ENCODE results near the gene MFSD11.

Gene MFSD11

DNA sequence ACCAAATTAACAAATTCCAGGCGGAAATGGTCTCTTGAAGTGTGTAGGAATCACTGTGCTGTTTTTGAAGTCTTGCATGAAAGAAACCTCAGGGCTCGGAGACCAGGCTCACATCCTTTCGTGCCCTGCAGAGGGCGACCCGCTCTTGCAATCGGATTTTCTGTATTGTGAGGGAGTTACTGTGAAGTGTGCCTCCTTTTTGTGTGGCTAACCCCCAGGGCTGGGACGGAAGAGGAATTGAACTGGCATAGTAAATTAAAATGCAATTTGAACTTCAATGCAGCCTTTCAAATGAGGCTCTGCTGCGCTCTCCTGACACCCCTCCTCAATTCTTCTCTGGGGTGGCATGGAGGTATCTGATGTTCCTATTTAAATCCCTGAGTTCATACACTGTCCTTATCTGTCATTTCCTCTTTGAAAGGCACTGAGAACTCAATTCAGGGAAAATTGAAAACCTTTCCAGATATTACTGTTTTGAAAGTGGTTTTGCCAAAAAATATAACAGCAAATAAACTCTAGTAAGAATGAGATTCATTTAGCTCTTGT is 78.7 kb downstream of the MFSD11 start:
- DNase-seq (ENCODE audit: low spot score): peak; percentile 39

GRCh38 chr17:76820039-76820438 is 82.1 kb downstream of the MFSD11 start:
- Histone ChIP-seq H3K79me1 (ENCODE audit: low read depth, low read length) (peaks cover 2% of the 10 kb centered on the region), H3K23ac (ENCODE audit: low read depth, low read length, poor library complexity) (no peak overlapping the region), H2BK120ac (ENCODE audit: low read depth, low read length) (no peak overlapping the region), H2BK12ac (ENCODE audit: low read length) (no peak overlapping the region), H2AFZ (ENCODE audit: low read length) (no peak overlapping the region), H3K4me2 (ENCODE audit: insufficient read depth, low read length, poor library complexity, severe bottlenecking) (no peak overlapping the region), H2BK15ac (ENCODE audit: low read length) (no peak overlapping the region), H3K4me1 (ENCODE audit: control insufficient read depth in 2 of 2, insufficient read depth in 1 of 2, low read depth in 1 of 2, low read length in 2 of 2) (peaks cover 0 to 2% of the 10 kb centered on the region in 2 donors), H2BK5ac (ENCODE audit: low read length) (peak overlapping the region; percentile 85), H4K91ac (ENCODE audit: low read depth, low read length, poor library complexity) (no peak overlapping the region), H3K4me3 (ENCODE audit: low read length in 2 of 2) (no peak overlapping the region), H4K8ac (ENCODE audit: low read depth, low read length) (no peak overlapping the region), H3K36me3 (replicated peaks in 1 of 2; ENCODE audit: control insufficient read depth in 2 of 2, insufficient read depth in 2 of 2, low read length in 2 of 2) (no peaks in the 10 kb centered on the region), H3K27me3 (ENCODE audit: control insufficient read depth in 3 of 3, insufficient read depth in 3 of 3, low read depth in 1 of 3, low read length in 3 of 3) (peaks cover 0 to 6% (median 0%) of the 10 kb centered on the region in 3 experiments), H3K27ac (replicated peaks; ENCODE audit: low read length) (no peak overlapping the region), H2AK5ac (ENCODE audit: low read depth, low read length) (no peak overlapping the region), H3K9ac (ENCODE audit: low read depth, low read length, poor library complexity) (no peak overlapping the region), H3K14ac (ENCODE audit: low read length) (no peak overlapping the region), H3K4ac (ENCODE audit: low read length) (no peak overlapping the region), H3K9me3 (replicated peaks in 1 of 2; ENCODE audit: control insufficient read depth in 2 of 2, insufficient read depth in 1 of 2, low read depth in 1 of 2, low read length in 2 of 2) (no peaks in the 10 kb centered on the region), H3K18ac (ENCODE audit: low read length) (no peak overlapping the region)
- DNase-seq (ENCODE audit: low spot score): no peak
- WGBS, 2 donors (ENCODE audit: extremely low coverage in 2 of 2, insufficient read length in 2 of 2, insufficient replicate concordance in 1 of 2): no CpG with 5 or more reads among the region's 1 CpG

More for the DNA sequence above, 78.7 kb downstream of the MFSD11 start:
- no peak overlapping the region for H4K8ac ChIP-seq (ENCODE audit: low read depth, low read length)
- H3K27me3 ChIP-seq (ENCODE audit: control insufficient read depth in 3 of 3, insufficient read depth in 3 of 3, low read depth in 1 of 3, low read length in 3 of 3): peaks cover 0 to 6% (median 0%) of the 10 kb centered on the region in 3 experiments
- H3K79me1 ChIP-seq (ENCODE audit: low read depth, low read length): peaks cover 2% of the 10 kb centered on the region
- H2BK120ac ChIP-seq (ENCODE audit: low read depth, low read length): no peak overlapping the region
- H3K36me3 ChIP-seq (replicated peaks in 1 of 2; ENCODE audit: control insufficient read depth in 2 of 2, insufficient read depth in 2 of 2, low read length in 2 of 2): no peaks in the 10 kb centered on the region
- no peak overlapping the region for H3K14ac ChIP-seq (ENCODE audit: low read length)
- H2AK5ac ChIP-seq (ENCODE audit: low read depth, low read length): no peak overlapping the region
- H3K4ac ChIP-seq (ENCODE audit: low read length): no peak overlapping the region
- no peak overlapping the region for H3K18ac ChIP-seq (ENCODE audit: low read length)
- H3K27ac ChIP-seq (replicated peaks; ENCODE audit: low read length): no peak overlapping the region
- peak overlapping the region; percentile 75 for H2AFZ ChIP-seq (ENCODE audit: low read length)
- H3K4me1 ChIP-seq (ENCODE audit: control insufficient read depth in 2 of 2, insufficient read depth in 1 of 2, low read depth in 1 of 2, low read length in 2 of 2): peaks cover 0 to 2% of the 10 kb centered on the region in 2 donors
- H2BK15ac ChIP-seq (ENCODE audit: low read length): no peak overlapping the region
- H3K9ac ChIP-seq (ENCODE audit: low read depth, low read length, poor library complexity): no peak overlapping the region
- no peak overlapping the region for H3K4me2 ChIP-seq (ENCODE audit: insufficient read depth, low read length, poor library complexity, severe bottlenecking)
- no peak overlapping the region for H3K4me3 ChIP-seq (ENCODE audit: low read length in 2 of 2)
- H3K9me3 ChIP-seq (replicated peaks in 1 of 2; ENCODE audit: control insufficient read depth in 2 of 2, insufficient read depth in 1 of 2, low read depth in 1 of 2, low read length in 2 of 2): no peaks in the 10 kb centered on the region
- no peak overlapping the region for H4K91ac ChIP-seq (ENCODE audit: low read depth, low read length, poor library complexity)
- H2BK5ac ChIP-seq (ENCODE audit: low read length): no peak overlapping the region
- H3K23ac ChIP-seq (ENCODE audit: low read depth, low read length, poor library complexity): no peak overlapping the region
- no CpG with 5 or more reads among the region's 8 CpGs for WGBS, 2 donors (ENCODE audit: extremely low coverage in 2 of 2, insufficient read length in 2 of 2, insufficient replicate concordance in 1 of 2)
- no peak overlapping the region for H2BK12ac ChIP-seq (ENCODE audit: low read length)

DNA sequence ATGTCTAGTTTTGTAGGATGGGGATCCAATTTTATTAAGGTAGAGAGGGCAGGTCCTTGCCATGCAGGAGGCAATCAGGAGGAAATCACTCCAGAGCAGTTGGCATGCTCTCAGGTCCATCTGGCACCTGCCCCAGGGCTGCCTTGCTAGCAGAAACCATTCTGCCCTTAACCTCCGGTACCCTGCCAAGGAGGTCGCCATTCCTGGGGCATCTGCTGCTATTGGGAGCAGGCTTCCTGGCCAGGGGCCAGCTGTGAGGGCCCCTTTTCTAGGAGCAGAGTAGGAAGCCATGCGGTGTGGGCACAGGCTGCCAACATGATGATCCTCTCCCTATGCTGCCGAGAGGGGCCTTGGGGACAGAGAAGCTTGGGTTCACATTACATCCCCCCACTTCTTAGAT is 82.6 kb downstream of the MFSD11 start:
- no peak overlapping the region for H3K4me2 ChIP-seq (ENCODE audit: insufficient read depth, low read length, poor library complexity, severe bottlenecking)
- no peak overlapping the region for H3K14ac ChIP-seq (ENCODE audit: low read length)
- H3K27me3 ChIP-seq (ENCODE audit: control insufficient read depth in 3 of 3, insufficient read depth in 3 of 3, low read depth in 1 of 3, low read length in 3 of 3): peaks cover 0 to 6% (median 0%) of the 10 kb centered on the region in 3 experiments
- no peak overlapping the region for H3K23ac ChIP-seq (ENCODE audit: low read depth, low read length, poor library complexity)
- H3K4me3 ChIP-seq (ENCODE audit: low read length in 2 of 2): no peak overlapping the region
- H4K8ac ChIP-seq (ENCODE audit: low read depth, low read length): no peak overlapping the region
- H2AK5ac ChIP-seq (ENCODE audit: low read depth, low read length): no peak overlapping the region
- H2BK5ac ChIP-seq (ENCODE audit: low read length): peak overlapping the region; percentile 85
- H2AFZ ChIP-seq (ENCODE audit: low read length): no peak overlapping the region
- H3K27ac ChIP-seq (replicated peaks; ENCODE audit: low read length): no peak overlapping the region
- no peak overlapping the region for H2BK12ac ChIP-seq (ENCODE audit: low read length)
- no peak overlapping the region for H2BK120ac ChIP-seq (ENCODE audit: low read depth, low read length)
- no peak overlapping the region for H4K91ac ChIP-seq (ENCODE audit: low read depth, low read length, poor library complexity)
- no peaks in the 10 kb centered on the region for H3K36me3 ChIP-seq (replicated peaks in 1 of 2; ENCODE audit: control insufficient read depth in 2 of 2, insufficient read depth in 2 of 2, low read length in 2 of 2)
- H3K4me1 ChIP-seq (ENCODE audit: control insufficient read depth in 2 of 2, insufficient read depth in 1 of 2, low read depth in 1 of 2, low read length in 2 of 2): peaks cover 0 to 2% of the 10 kb centered on the region in 2 donors
- no peaks in the 10 kb centered on the region for H3K9me3 ChIP-seq (replicated peaks in 1 of 2; ENCODE audit: control insufficient read depth in 2 of 2, insufficient read depth in 1 of 2, low read depth in 1 of 2, low read length in 2 of 2)
- peak overlapping the region; percentile 39 for H3K9ac ChIP-seq (ENCODE audit: low read depth, low read length, poor library complexity)
- H3K79me1 ChIP-seq (ENCODE audit: low read depth, low read length): peaks cover 2% of the 10 kb centered on the region
- peak overlapping the region; percentile 73 for H3K18ac ChIP-seq (ENCODE audit: low read length)
- DNase-seq (ENCODE audit: low spot score): no peak
- no peak overlapping the region for H3K4ac ChIP-seq (ENCODE audit: low read length)
- WGBS, 2 donors (ENCODE audit: extremely low coverage in 2 of 2, insufficient read length in 2 of 2, insufficient replicate concordance in 1 of 2): no CpG with 5 or more reads among the region's 4 CpGs
- no peak overlapping the region for H2BK15ac ChIP-seq (ENCODE audit: low read length)

DNA sequence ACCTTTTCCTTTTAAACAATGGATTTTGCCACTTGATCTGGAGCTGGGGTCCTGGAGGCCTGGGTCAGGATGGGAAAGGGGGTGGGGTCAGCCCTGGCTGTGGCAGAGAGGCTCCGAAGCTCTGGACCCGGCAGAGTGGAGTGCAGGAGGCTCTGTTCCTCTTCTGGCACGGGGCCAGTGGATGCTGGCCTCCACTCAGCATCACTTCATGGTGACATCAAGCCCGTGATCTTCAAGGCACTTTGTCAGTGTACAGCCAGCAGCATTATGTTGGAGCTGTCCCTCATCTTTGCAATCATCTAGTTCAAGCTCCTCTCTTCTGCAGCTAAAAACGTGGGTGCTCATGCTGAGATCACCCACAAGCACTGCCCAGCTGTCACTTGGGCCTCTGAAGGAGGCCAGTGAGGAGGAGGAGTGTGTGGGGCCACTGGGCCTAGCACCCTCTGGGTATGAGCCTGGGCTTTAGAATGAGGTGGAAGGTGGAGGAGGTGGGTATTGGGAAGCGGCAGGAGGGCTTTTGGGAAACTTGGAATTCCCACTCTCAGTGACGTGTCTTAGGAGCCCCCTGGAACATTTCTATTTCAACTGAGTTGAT is 84.4 kb downstream of the MFSD11 start:
- WGBS, 2 donors (ENCODE audit: extremely low coverage in 2 of 2, insufficient read length in 2 of 2, insufficient replicate concordance in 1 of 2): no CpG with 5 or more reads among the region's 7 CpGs
- no peak overlapping the region for H2BK5ac ChIP-seq (ENCODE audit: low read length)
- H3K14ac ChIP-seq (ENCODE audit: low read length): no peak overlapping the region
- H3K4me1 ChIP-seq (ENCODE audit: control insufficient read depth in 2 of 2, insufficient read depth in 1 of 2, low read depth in 1 of 2, low read length in 2 of 2): peaks cover 0 to 2% of the 10 kb centered on the region in 2 donors
- H3K4ac ChIP-seq (ENCODE audit: low read length): no peak overlapping the region
- H4K8ac ChIP-seq (ENCODE audit: low read depth, low read length): no peak overlapping the region
- H3K9me3 ChIP-seq (replicated peaks in 1 of 2; ENCODE audit: control insufficient read depth in 2 of 2, insufficient read depth in 1 of 2, low read depth in 1 of 2, low read length in 2 of 2): no peaks in the 10 kb centered on the region
- H2AFZ ChIP-seq (ENCODE audit: low read length): no peak overlapping the region
- H3K79me1 ChIP-seq (ENCODE audit: low read depth, low read length): peaks cover 2% of the 10 kb centered on the region
- H3K27ac ChIP-seq (replicated peaks; ENCODE audit: low read length): no peak overlapping the region
- DNase-seq (ENCODE audit: low spot score): no peak
- H3K9ac ChIP-seq (ENCODE audit: low read depth, low read length, poor library complexity): no peak overlapping the region
- H3K36me3 ChIP-seq (replicated peaks in 1 of 2; ENCODE audit: control insufficient read depth in 2 of 2, insufficient read depth in 2 of 2, low read length in 2 of 2): no peaks in the 10 kb centered on the region
- H2BK12ac ChIP-seq (ENCODE audit: low read length): no peak overlapping the region
- H2BK15ac ChIP-seq (ENCODE audit: low read length): no peak overlapping the region
- H3K4me3 ChIP-seq (ENCODE audit: low read length in 2 of 2): no peak overlapping the region
- no peak overlapping the region for H4K91ac ChIP-seq (ENCODE audit: low read depth, low read length, poor library complexity)
- H3K23ac ChIP-seq (ENCODE audit: low read depth, low read length, poor library complexity): no peak overlapping the region
- peaks cover 0 to 6% (median 0%) of the 10 kb centered on the region in 3 experiments for H3K27me3 ChIP-seq (ENCODE audit: control insufficient read depth in 3 of 3, insufficient read depth in 3 of 3, low read depth in 1 of 3, low read length in 3 of 3)
- H2BK120ac ChIP-seq (ENCODE audit: low read depth, low read length): no peak overlapping the region
- no peak overlapping the region for H2AK5ac ChIP-seq (ENCODE audit: low read depth, low read length)
- H3K4me2 ChIP-seq (ENCODE audit: insufficient read depth, low read length, poor library complexity, severe bottlenecking): no peak overlapping the region
- H3K18ac ChIP-seq (ENCODE audit: low read length): peak overlapping the region; percentile 5
